ENCODE results near the gene TTPAL.
A peak's percentile ranks its signal among the peaks of the same experiment; 100 is the strongest.

The TTPAL gene

DNA sequence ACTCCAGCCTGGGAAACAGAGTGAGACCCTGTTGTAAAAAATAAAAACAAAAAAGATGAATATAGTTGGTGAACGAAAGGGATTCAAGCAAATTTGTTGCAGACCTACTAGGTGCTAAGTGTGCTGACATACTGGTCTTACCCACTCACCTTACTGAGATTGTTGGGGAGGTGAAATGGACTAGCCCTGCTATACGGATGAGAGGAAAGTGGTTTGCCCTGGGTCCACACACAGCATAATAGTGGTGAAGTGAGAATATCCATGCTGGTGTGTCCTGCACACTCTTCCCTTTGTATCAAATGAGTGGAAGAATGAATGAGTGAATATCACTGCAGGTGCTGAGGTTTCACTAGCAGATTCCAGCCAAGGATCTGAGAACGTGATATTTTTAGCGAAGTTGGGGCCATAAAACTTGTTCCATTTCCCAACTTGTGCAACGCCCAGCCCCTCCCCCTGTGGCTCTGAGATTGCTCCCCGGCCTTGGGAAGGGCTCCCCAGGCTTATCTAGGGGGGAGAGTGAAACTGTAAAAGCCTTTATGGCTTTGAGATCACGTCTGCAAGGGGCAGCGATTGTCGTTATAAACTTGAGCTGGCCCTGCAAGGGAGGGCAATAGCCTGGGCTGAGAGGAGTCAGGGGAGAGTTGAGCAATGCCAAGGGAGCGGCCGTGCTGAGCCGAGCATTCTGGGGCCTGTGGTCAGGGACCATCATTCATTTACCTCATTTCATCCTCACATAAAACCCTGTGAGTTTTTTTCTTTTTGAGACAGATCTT lies 33.2 kb upstream of the TTPAL start:
- H3K4me1 ChIP-seq (ENCODE audit: control insufficient read depth in 1 of 2, insufficient read depth in 2 of 2, low read length in 2 of 2), result peaks cover 25 to 33% of the 10 kb centered on the region in 2 donors
- H3K9ac ChIP-seq (ENCODE audit: low read depth in 1 of 2, low read length in 2 of 2), result peak overlapping the region; percentile 45 to 64
- peak overlapping the region; percentile 77 for H3K27ac ChIP-seq (ENCODE audit: low read depth, low read length)
- no peaks in the 10 kb centered on the region for H3K27me3 ChIP-seq (ENCODE audit: control insufficient read depth in 1 of 2, insufficient read depth in 2 of 2, low read length in 2 of 2)
- H3K4me3 ChIP-seq (ENCODE audit: low read depth in 1 of 2, low read length in 2 of 2), result no peak overlapping the region
- no peaks in the 10 kb centered on the region for H3K36me3 ChIP-seq (ENCODE audit: control insufficient read depth in 1 of 2, insufficient read depth in 2 of 2, low read length in 2 of 2)
- H3K9me3 ChIP-seq (ENCODE audit: control insufficient read depth in 1 of 2, low read length in 2 of 2), result no peaks in the 10 kb centered on the region

DNA sequence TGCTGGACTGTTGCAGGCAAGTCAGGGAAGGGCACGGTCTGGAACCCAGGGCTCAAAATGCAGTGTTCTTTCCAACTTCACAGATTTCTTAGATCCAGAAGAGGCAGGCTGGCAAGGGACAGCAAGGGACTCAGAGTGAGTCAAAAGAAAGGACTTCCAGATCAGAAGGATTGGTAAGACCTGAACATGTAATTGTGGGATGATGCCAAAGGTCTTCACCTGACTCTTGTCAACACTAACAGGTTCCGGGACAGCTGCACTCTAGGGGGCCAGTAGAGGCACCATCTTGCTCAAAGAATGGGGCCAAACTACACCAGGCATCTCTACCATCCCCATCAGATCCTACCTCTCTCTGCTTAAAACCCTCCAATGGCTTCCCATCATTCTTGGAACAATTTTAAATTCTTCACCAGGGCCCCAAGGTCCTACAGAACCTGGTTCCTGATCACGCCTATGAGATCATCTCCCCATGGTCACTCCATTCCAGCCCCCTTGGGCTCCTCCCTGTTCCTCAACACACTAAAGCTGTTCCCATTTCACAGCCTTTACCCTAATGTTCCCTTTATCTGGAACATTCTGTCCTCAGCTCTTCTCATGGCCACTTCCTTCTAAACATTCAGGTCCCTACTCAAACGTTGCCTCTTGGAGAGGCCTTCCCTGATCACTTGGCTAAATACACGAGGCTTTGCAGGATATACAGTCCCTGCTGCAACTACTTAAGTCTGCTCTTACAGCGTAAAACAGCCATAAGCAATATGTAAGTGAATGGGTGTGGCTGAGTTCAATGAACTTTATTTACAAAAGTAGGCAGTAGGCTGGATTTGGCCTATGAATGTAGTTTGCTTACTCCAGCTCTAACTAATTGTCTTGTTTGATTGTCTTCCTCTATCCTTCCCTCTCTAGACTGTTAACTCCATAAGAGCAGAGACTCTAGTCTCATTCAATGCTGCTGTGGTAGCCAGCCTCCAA lies 29.6 kb upstream of the TTPAL start:
- Histone ChIP-seq H3K9ac (ENCODE audit: low read depth in 1 of 2, low read length in 2 of 2) (peak overlapping the region in 1 of 2 donors; percentile 19), H3K27ac (ENCODE audit: low read depth, low read length) (peak overlapping the region; percentile 28)

DNA sequence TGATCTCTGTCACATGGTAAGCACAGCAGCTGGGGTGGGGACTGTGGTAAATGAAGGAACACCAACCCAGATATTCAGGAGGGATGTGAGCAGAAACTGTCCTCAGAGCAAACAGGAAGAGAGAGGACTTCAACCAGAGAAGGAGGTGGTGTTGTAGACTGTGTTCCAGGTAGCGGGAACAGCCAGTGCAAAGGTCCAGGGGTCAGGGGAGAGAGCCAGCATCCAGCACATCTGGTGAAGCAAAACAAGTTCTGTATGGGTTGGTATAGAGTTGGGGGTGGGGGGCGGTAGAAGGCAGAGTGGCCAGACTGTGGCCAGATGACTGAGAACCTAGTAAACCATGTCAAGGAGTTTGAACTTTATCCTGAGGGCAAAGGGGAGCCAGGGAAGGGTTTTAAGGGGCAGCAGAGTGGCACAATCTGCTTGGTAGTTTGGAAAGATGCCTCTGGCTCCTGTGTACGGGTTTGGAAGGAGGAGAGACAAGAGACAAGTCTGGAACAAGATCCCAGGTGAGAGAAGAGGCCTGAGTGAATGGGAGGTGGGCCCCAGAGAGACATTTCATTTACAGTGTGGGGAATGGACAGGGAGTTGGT lies 27.8 kb upstream of the TTPAL start:
- Histone ChIP-seq H3K9ac (ENCODE audit: low read depth in 1 of 2, low read length in 2 of 2) (peak overlapping the region in 1 of 2 donors; percentile 14), H3K4me1 (ENCODE audit: control insufficient read depth in 1 of 2, insufficient read depth in 2 of 2, low read length in 2 of 2) (peaks cover 31 to 42% of the 10 kb centered on the region in 2 donors), H3K27ac (ENCODE audit: low read depth, low read length) (no peak overlapping the region), H3K36me3 (ENCODE audit: control insufficient read depth in 1 of 2, insufficient read depth in 2 of 2, low read length in 2 of 2) (no peaks in the 10 kb centered on the region), H3K27me3 (ENCODE audit: control insufficient read depth in 1 of 2, insufficient read depth in 2 of 2, low read length in 2 of 2) (no peaks in the 10 kb centered on the region), H3K4me3 (ENCODE audit: low read depth in 1 of 2, low read length in 2 of 2) (peak overlapping the region in 1 of 2 donors; percentile 39), H3K9me3 (ENCODE audit: control insufficient read depth in 1 of 2, low read length in 2 of 2) (no peaks in the 10 kb centered on the region)

More for the DNA sequence above, 29.6 kb upstream of the TTPAL start:
- H3K36me3 ChIP-seq (ENCODE audit: control insufficient read depth in 1 of 2, insufficient read depth in 2 of 2, low read length in 2 of 2), result no peaks in the 10 kb centered on the region
- no peaks in the 10 kb centered on the region for H3K27me3 ChIP-seq (ENCODE audit: control insufficient read depth in 1 of 2, insufficient read depth in 2 of 2, low read length in 2 of 2)
- peaks cover 43 to 51% of the 10 kb centered on the region in 2 donors for H3K4me1 ChIP-seq (ENCODE audit: control insufficient read depth in 1 of 2, insufficient read depth in 2 of 2, low read length in 2 of 2)
- no peak overlapping the region for H3K4me3 ChIP-seq (ENCODE audit: low read depth in 1 of 2, low read length in 2 of 2)
- H3K9me3 ChIP-seq (ENCODE audit: control insufficient read depth in 1 of 2, low read length in 2 of 2), result no peaks in the 10 kb centered on the region

DNA sequence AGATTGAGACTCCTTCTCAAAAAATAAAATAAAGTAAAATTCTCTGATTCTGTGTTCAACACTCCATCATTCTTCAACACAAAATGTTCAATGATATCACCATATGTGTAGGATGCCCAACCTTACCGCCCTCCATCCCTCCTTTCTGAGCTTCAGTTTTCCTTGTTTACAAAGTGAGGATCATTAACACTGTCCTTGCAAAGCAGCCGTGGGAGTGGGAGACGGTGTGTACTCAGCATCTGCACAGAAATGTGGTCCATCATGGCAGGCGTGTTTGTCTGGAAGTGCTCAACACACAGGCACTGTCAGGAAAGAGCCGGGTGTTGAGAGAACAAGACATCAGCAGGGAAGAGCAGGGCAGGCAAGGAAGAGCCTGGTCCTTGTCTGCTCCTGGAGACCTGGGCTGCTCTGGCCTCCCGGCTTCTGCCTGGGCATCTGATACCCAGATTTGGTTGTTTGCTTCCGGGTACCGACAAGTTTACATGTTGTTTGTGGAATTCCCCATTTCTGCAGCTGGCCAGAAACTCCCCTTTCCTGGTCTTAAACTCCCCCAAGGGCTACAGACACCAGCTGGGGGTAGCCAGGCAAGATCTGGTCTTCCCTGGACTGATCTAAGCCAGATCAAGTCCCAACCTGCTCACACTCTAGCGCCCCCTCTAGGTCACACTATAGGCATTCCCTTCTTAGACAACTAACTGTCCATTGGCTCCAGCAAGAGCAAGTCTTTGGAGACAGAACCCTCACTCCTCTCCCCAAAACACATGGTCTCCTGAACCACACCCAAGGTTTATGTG lies 26.7 kb upstream of the TTPAL start:
- Histone ChIP-seq H3K9ac (ENCODE audit: low read depth in 1 of 2, low read length in 2 of 2) (no peak overlapping the region), H3K4me1 (ENCODE audit: control insufficient read depth in 1 of 2, insufficient read depth in 2 of 2, low read length in 2 of 2) (peaks cover 25 to 35% of the 10 kb centered on the region in 2 donors), H3K4me3 (ENCODE audit: low read depth in 1 of 2, low read length in 2 of 2) (peak overlapping the region in 1 of 2 donors; percentile 15), H3K36me3 (ENCODE audit: control insufficient read depth in 1 of 2, insufficient read depth in 2 of 2, low read length in 2 of 2) (no peaks in the 10 kb centered on the region), H3K27me3 (ENCODE audit: control insufficient read depth in 1 of 2, insufficient read depth in 2 of 2, low read length in 2 of 2) (no peaks in the 10 kb centered on the region), H3K9me3 (ENCODE audit: control insufficient read depth in 1 of 2, low read length in 2 of 2) (no peaks in the 10 kb centered on the region), H3K27ac (ENCODE audit: low read depth, low read length) (peak overlapping the region; percentile 24)

DNA sequence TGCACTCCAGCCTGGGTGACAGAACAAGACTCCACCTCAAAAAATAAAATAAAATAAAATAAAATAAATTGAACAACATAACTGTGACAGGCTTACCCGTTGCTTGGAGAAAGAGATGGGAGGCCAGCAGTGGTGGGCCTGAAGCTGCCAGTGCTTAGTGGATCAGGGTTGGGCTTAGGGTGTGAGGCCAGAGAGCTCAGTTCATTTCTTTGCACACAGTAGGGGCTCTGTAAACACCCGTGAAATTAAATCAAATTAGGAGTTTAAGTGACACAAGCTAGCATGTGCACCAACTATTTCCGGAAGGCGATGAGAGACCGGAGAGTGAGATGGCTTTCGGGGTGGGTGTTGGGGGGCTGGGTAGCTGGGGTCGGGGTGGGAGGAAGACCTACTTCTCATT lies 25.8 kb upstream of the TTPAL start:
- Histone ChIP-seq H3K36me3 (ENCODE audit: control insufficient read depth in 1 of 2, insufficient read depth in 2 of 2, low read length in 2 of 2) (no peaks in the 10 kb centered on the region), H3K27ac (ENCODE audit: low read depth, low read length) (no peak overlapping the region), H3K4me3 (ENCODE audit: low read depth in 1 of 2, low read length in 2 of 2) (no peak overlapping the region), H3K4me1 (ENCODE audit: control insufficient read depth in 1 of 2, insufficient read depth in 2 of 2, low read length in 2 of 2) (peaks cover 25 to 35% of the 10 kb centered on the region in 2 donors), H3K27me3 (ENCODE audit: control insufficient read depth in 1 of 2, insufficient read depth in 2 of 2, low read length in 2 of 2) (no peaks in the 10 kb centered on the region), H3K9ac (ENCODE audit: low read depth in 1 of 2, low read length in 2 of 2) (no peak overlapping the region), H3K9me3 (ENCODE audit: control insufficient read depth in 1 of 2, low read length in 2 of 2) (no peaks in the 10 kb centered on the region)

DNA sequence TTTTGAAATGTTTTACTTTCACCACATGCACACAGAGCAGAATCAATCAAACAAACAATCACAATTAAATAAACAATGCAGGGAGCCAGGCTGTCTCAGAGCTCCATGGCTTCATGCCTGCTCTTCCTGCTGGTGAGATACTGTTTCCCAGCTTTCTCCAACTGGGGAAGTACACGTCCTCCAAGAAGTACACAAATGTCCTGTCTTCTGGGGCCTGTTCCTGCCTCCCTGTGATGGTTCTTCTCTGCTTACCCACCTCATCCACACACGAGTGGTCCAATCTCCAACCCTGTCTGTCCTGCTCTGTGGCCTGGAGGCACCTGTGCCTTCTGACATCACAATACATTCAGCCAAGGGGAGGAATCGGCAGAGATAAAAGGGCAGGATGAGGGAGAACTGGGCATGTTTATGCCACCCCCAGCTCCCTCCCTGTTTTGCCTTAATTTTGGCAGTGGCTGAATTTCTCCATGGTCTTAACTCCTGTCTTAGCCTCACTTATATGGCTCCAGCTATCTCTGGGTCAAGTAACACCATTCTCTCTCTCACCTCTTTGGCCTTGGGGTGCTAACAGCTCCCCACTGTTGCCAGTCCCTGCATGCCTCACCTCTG lies 25.3 kb upstream of the TTPAL start:
- H3K27me3 ChIP-seq (ENCODE audit: control insufficient read depth in 1 of 2, insufficient read depth in 2 of 2, low read length in 2 of 2), result no peaks in the 10 kb centered on the region
- H3K9me3 ChIP-seq (ENCODE audit: control insufficient read depth in 1 of 2, low read length in 2 of 2), result no peaks in the 10 kb centered on the region
- no peak overlapping the region for H3K4me3 ChIP-seq (ENCODE audit: low read depth in 1 of 2, low read length in 2 of 2)
- no peak overlapping the region for H3K27ac ChIP-seq (ENCODE audit: low read depth, low read length)
- H3K4me1 ChIP-seq (ENCODE audit: control insufficient read depth in 1 of 2, insufficient read depth in 2 of 2, low read length in 2 of 2), result peaks cover 25 to 34% of the 10 kb centered on the region in 2 donors
- H3K36me3 ChIP-seq (ENCODE audit: control insufficient read depth in 1 of 2, insufficient read depth in 2 of 2, low read length in 2 of 2), result no peaks in the 10 kb centered on the region
- no peak overlapping the region for H3K9ac ChIP-seq (ENCODE audit: low read depth in 1 of 2, low read length in 2 of 2)

DNA sequence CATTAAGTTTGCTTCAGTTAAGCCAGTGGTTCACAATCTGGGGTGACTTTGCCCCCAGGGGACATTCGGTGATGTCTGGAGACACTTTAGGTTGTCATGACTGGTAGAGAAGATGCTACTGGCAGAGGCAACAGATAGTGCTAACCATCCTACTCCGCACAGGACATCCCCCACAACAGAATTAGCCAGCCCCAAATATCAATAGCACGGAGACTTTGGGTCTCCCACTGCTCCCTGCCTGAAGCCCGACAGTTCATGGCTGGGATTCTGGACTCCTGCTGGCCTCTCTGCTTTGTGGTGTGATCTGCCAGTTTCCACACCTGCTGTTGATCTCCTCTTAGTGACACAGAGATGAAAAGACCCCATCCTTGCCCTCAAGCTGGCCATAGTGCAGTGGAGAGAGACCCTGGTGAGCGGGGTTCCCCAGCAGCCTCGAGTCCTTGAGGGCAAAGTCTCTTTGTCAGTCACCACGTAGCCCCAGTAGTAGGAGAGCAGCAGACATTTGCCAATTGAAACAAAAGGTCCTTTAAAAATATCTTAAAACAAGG lies 24.7 kb upstream of the TTPAL start:
- Histone ChIP-seq H3K4me1 (ENCODE audit: control insufficient read depth in 1 of 2, insufficient read depth in 2 of 2, low read length in 2 of 2) (peaks cover 24 to 28% of the 10 kb centered on the region in 2 donors), H3K27ac (ENCODE audit: low read depth, low read length) (no peak overlapping the region), H3K9ac (ENCODE audit: low read depth in 1 of 2, low read length in 2 of 2) (no peak overlapping the region), H3K4me3 (ENCODE audit: low read depth in 1 of 2, low read length in 2 of 2) (no peak overlapping the region), H3K36me3 (ENCODE audit: control insufficient read depth in 1 of 2, insufficient read depth in 2 of 2, low read length in 2 of 2) (no peaks in the 10 kb centered on the region), H3K27me3 (ENCODE audit: control insufficient read depth in 1 of 2, insufficient read depth in 2 of 2, low read length in 2 of 2) (no peaks in the 10 kb centered on the region), H3K9me3 (ENCODE audit: control insufficient read depth in 1 of 2, low read length in 2 of 2) (no peaks in the 10 kb centered on the region)

DNA sequence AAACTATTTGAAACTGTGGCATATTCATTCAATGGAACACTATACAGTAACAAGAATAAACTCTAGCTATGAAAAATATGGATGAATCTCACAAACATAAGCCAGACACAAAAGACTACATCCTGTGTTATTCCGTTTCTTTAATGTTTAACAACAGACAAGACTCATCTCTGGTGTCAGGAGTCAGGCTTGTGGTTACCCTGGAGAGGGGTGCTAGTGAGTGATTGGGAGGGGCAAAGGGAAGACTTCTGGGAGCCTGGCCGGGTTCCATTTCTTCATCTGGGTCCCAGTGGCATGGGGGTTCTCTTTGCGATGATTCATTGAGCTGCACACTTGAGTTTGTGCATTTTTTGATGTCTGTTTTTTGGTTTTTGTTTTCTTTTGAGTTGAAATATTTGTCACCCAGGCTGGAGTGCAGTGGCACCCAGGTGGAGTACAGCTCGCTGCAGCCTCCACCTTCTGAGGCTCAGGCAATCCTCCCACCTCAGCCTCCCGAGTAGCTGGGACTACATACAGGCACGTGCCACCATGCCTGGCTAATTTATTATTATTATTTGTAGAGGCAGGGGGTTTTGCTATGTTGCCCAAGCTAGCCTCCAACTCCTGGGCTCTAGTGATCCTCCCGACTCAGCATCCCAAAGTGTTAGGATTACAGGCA lies 21.2 kb upstream of the TTPAL start:
- no peaks in the 10 kb centered on the region for H3K27me3 ChIP-seq (ENCODE audit: control insufficient read depth in 1 of 2, insufficient read depth in 2 of 2, low read length in 2 of 2)

DNA sequence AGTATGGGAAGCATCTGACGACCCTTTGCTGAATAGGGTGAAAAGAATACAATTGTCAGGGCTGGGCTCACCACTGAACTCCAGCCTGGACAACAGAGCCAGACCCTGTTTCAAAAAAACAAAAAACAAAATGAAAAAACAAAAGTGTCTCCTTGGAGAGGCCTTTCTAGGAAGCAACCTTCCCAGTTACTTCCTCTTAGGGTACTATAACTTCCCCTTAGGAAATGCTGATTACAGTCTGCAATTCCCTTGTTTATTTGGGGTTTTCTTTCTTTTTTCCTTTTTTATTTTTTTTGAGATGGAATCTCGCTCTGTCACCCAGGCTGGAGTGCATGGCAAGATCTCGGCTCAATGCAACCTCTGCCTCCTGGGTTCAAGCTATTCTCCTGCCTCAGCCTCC lies 20.5 kb upstream of the TTPAL start:
- H3K9me3 ChIP-seq (ENCODE audit: control insufficient read depth in 1 of 2, low read length in 2 of 2), result no peaks in the 10 kb centered on the region
- H3K4me1 ChIP-seq (ENCODE audit: control insufficient read depth in 1 of 2, insufficient read depth in 2 of 2, low read length in 2 of 2), result peaks cover 20 to 32% of the 10 kb centered on the region in 2 donors
- no peaks in the 10 kb centered on the region for H3K27me3 ChIP-seq (ENCODE audit: control insufficient read depth in 1 of 2, insufficient read depth in 2 of 2, low read length in 2 of 2)
- no peak overlapping the region for H3K27ac ChIP-seq (ENCODE audit: low read depth, low read length)
- no peak overlapping the region for H3K9ac ChIP-seq (ENCODE audit: low read depth in 1 of 2, low read length in 2 of 2)
- H3K36me3 ChIP-seq (ENCODE audit: control insufficient read depth in 1 of 2, insufficient read depth in 2 of 2, low read length in 2 of 2), result no peaks in the 10 kb centered on the region
- no peak overlapping the region for H3K4me3 ChIP-seq (ENCODE audit: low read depth in 1 of 2, low read length in 2 of 2)

More for the DNA sequence above, 21.2 kb upstream of the TTPAL start:
- Histone ChIP-seq H3K4me3 (ENCODE audit: low read depth in 1 of 2, low read length in 2 of 2) (no peak overlapping the region), H3K4me1 (ENCODE audit: control insufficient read depth in 1 of 2, insufficient read depth in 2 of 2, low read length in 2 of 2) (peaks cover 21 to 31% of the 10 kb centered on the region in 2 donors), H3K27ac (ENCODE audit: low read depth, low read length) (no peak overlapping the region), H3K9ac (ENCODE audit: low read depth in 1 of 2, low read length in 2 of 2) (no peak overlapping the region), H3K36me3 (ENCODE audit: control insufficient read depth in 1 of 2, insufficient read depth in 2 of 2, low read length in 2 of 2) (no peaks in the 10 kb centered on the region), H3K9me3 (ENCODE audit: control insufficient read depth in 1 of 2, low read length in 2 of 2) (no peaks in the 10 kb centered on the region)

All from duodenal mucosa (tissue), 2 donors.